Neural cell (in vitro differentiated cells): ENCODE results near the gene IL17RD. TPM values are rescaled to one million over a fixed set of nuclear protein-coding genes. Genes with fewer than 3 reads are reported as not detected.

Experiments
- H2AFZ ChIP-seq: fragments of 200-600, 300-800 bp; sonication (generic), shearing (Covaris generic); 2 replicates; pipeline ENCODE4 v1.6.0; 2014; ENCODE audit warnings: low read depth, mild to moderate bottlenecking, antibody characterized with exemption, low read length, moderate library complexity
- H3F3A ChIP-seq: fragments of 200-600 bp; shearing (Covaris generic); 2 replicates; pipeline ENCODE4 v1.6.1; 2016; ENCODE audit warnings: mild to moderate bottlenecking, moderate library complexity, mixed read lengths, antibody characterized with exemption, low read length; ENCODE audit not compliant: insufficient read depth, poor library complexity, severe bottlenecking
- H3K27ac ChIP-seq: fragments of 200-600, 300-800 bp; sonication (generic), shearing (Covaris generic); 2 replicates; pipeline ENCODE4 v1.5.1; 2014; ENCODE audit warnings: mild to moderate bottlenecking, low read length, moderate library complexity
- H3K27me3 ChIP-seq: fragments of 300-800, 200-600 bp; sonication (generic), shearing (Covaris generic); 2 replicates; pipeline ENCODE4 v1.6.0; 2014; ENCODE audit warnings: mild to moderate bottlenecking, low read depth, low read length, moderate library complexity; ENCODE audit not compliant: insufficient read depth
- H3K36me3 ChIP-seq: fragments of 300-800, 200-600 bp; sonication (generic), shearing (Covaris generic); 2 replicates; pipeline ENCODE4 v1.5.1; 2014; ENCODE audit warnings: mild to moderate bottlenecking, antibody characterized with exemption, low read length, moderate library complexity; ENCODE audit not compliant: insufficient read depth
- H3K4me2 ChIP-seq: fragments of 300-800, 200-600 bp; sonication (generic), shearing (Covaris generic); 2 replicates; pipeline ENCODE4 v1.6.0; 2014; ENCODE audit warnings: mild to moderate bottlenecking, low read length
- H3K4me3 ChIP-seq: fragments of 300-800, 200-600 bp; sonication (generic), shearing (Covaris generic); 2 replicates; pipeline ENCODE4 v1.5.1; 2014; ENCODE audit warnings: mild to moderate bottlenecking, low read length, moderate library complexity
- H3K79me2 ChIP-seq: fragments of 200-600 bp; shearing (Covaris generic); replicated peaks from 2 replicates; pipeline ENCODE4 v1.6.0; 2014; ENCODE audit warnings: mild to moderate bottlenecking, low read length, moderate library complexity; ENCODE audit not compliant: insufficient read depth
- H3K9ac ChIP-seq: fragments of 300-800, 200-600 bp; sonication (generic), shearing (Covaris generic); 2 replicates; pipeline ENCODE4 v1.6.1; 2016; ENCODE audit warnings: mild to moderate bottlenecking, low read length, mixed read lengths
- H3K9me2 ChIP-seq: fragments of 200-600 bp; shearing (Covaris generic); 2 replicates; pipeline ENCODE4 v1.6.1; 2016; ENCODE audit warnings: mild to moderate bottlenecking, low read length, mixed read lengths; ENCODE audit not compliant: insufficient read depth
- H3K9me3 ChIP-seq: fragments of 200-600, 300-800 bp; sonication (generic), shearing (Covaris generic); 2 replicates; pipeline ENCODE4 v1.6.1; 2016; ENCODE audit warnings: mild to moderate bottlenecking, mixed run types, low read length, moderate library complexity, mixed read lengths
- H4K20me1 ChIP-seq: fragments of 200-600 bp; shearing (Covaris generic); 2 replicates; pipeline ENCODE4 v1.6.1; 2016; ENCODE audit warnings: mild to moderate bottlenecking, mixed run types; ENCODE audit not compliant: insufficient read depth
- CTCF ChIP-seq: fragments of 450-650 bp; IDR thresholded peaks from 2 replicates; pipeline ENCODE4 v1.5.1; 2014; ENCODE audit warnings: antibody characterized with exemption, mild to moderate bottlenecking, moderate library complexity; ENCODE audit not compliant: poor library complexity, severe bottlenecking
- EP300 ChIP-seq: fragments of 450-650 bp; conservative IDR thresholded peaks from 2 replicates; pipeline ENCODE4 v1.6.1; 2014; ENCODE audit warnings: antibody characterized with exemption, mild to moderate bottlenecking, moderate library complexity; ENCODE audit not compliant: poor library complexity, severe bottlenecking
- EZH2 ChIP-seq: fragments of 200-600, 300-800 bp; shearing (Covaris generic), sonication (generic); IDR thresholded peaks from 2 replicates; pipeline ENCODE4 v1.6.1; 2014; ENCODE audit warnings: antibody characterized with exemption, low read length, borderline replicate concordance, mild to moderate bottlenecking; ENCODE audit not compliant: insufficient read depth, poor library complexity, severe bottlenecking
- MXI1 ChIP-seq: fragments of 450-650 bp; conservative IDR thresholded peaks from 2 replicates; pipeline ENCODE4 v1.6.1; 2014; ENCODE audit warnings: antibody characterized with exemption, mild to moderate bottlenecking; ENCODE audit not compliant: poor library complexity, severe bottlenecking
- POLR2AphosphoS5 ChIP-seq: IDR thresholded peaks from 2 replicates; pipeline ENCODE4 v1.6.1; 2012
- RAD21 ChIP-seq: fragments of 450-650 bp; conservative IDR thresholded peaks from 2 replicates; pipeline ENCODE4 v1.6.1; 2014; ENCODE audit warnings: antibody characterized with exemption, mild to moderate bottlenecking, moderate library complexity
- REST ChIP-seq: IDR thresholded peaks from 2 replicates; pipeline ENCODE4 v1.6.1; 2012; ENCODE audit warnings: borderline replicate concordance
- SMC3 ChIP-seq: fragments of 450-650 bp; conservative IDR thresholded peaks from 2 replicates; pipeline ENCODE4 v1.6.1; 2014; ENCODE audit warnings: antibody characterized with exemption, mild to moderate bottlenecking, moderate library complexity; ENCODE audit not compliant: poor library complexity
- TAF1 ChIP-seq: IDR thresholded peaks from 2 replicates; pipeline ENCODE4 v1.6.1; 2012; ENCODE audit warnings: low read depth
- polyA plus RNA-seq: library from polyadenylated mRNA; depleted of rRNA; stranded (reverse); fragments of >200 nt; gene quantifications from 2 replicates; pipeline ENCODE4 v1.2.3, GENCODE V29; 2014

The IL17RD gene
- polyA plus RNA-seq, 1 donor from 2014 or later, result 14.8 TPM

- no peaks in the 10 kb centered on the region for H4K20me1 ChIP-seq
- no peaks in the 10 kb centered on the region for H3K9me3 ChIP-seq
- no peak overlapping the region for H2AFZ ChIP-seq
- H3K27ac ChIP-seq, result no peak overlapping the region
- H3K4me3 ChIP-seq, result no peak overlapping the region
- no peaks in the 10 kb centered on the region for H3K9me2 ChIP-seq
- H3K79me2 ChIP-seq, result peaks cover 23% of the 10 kb centered on the region
- H3K9ac ChIP-seq, result no peak overlapping the region
- no peak overlapping the region for H3K4me2 ChIP-seq
- no peaks in the 10 kb centered on the region for H3K36me3 ChIP-seq
- TF ChIP-seq EP300, result no peak
- TF ChIP-seq REST, result no peak
- no peak for TF ChIP-seq TAF1
- no peak for TF ChIP-seq POLR2AphosphoS5
- TF ChIP-seq EZH2, result no peak
- TF ChIP-seq RAD21, result no peak
- no peak for TF ChIP-seq SMC3
- no peak for TF ChIP-seq MXI1
- no peak for TF ChIP-seq CTCF
- H3F3A ChIP-seq, result no peaks in the 10 kb centered on the region
- no peaks in the 10 kb centered on the region for H3K27me3 ChIP-seq
Measured at GRCh38 chr3:57143886-57144459, 21.2 kb downstream of the IL17RD start.

DNA sequence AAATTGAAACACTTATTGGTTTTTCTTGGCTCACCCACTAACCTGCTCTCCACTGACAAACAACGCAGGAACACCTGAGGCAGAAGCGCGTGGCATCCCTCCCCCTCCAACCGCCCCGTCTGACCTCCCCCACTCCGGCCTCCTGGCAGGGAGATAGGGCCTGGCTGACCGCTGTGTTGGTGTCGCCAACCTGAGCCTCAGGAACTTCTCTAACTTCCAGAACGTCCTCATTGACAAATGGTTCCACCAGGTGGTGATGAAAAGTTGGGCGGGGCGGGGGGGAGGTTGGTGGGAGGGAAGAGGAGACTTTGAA is 22.8 kb downstream of the IL17RD start:
- no peak overlapping the region for H3K4me2 ChIP-seq
- H3F3A ChIP-seq, result no peaks in the 10 kb centered on the region
- H3K36me3 ChIP-seq, result no peaks in the 10 kb centered on the region
- H3K27ac ChIP-seq, result no peak overlapping the region
- no peaks in the 10 kb centered on the region for H3K9me2 ChIP-seq
- no peaks in the 10 kb centered on the region for H4K20me1 ChIP-seq
- H3K4me3 ChIP-seq, result no peak overlapping the region
- no peaks in the 10 kb centered on the region for H3K9me3 ChIP-seq
- H2AFZ ChIP-seq, result no peak overlapping the region
- peaks cover 22% of the 10 kb centered on the region for H3K79me2 ChIP-seq
- TF ChIP-seq TAF1 (no peak), REST (no peak), RAD21 (no peak), CTCF (no peak), MXI1 (no peak), POLR2AphosphoS5 (no peak), EZH2 (no peak), EP300 (no peak), SMC3 (no peak)
- H3K9ac ChIP-seq, result no peak overlapping the region
- no peaks in the 10 kb centered on the region for H3K27me3 ChIP-seq
